Uterus (tissue), 4 donors: Measurements from ENCODE around the gene PRSS57. TPM values are rescaled to one million over a fixed set of nuclear protein-coding genes. Genes with fewer than 3 reads are reported as not detected.

ENCODE experiments used
- DNase-seq, 2 donors: peaks; one replicate each; pipeline ENCODE4 v3.0.0-alpha.2; 2019 to 2020
- H3K27ac ChIP-seq, 2 donors: fragments of 200-600 bp; sonication (generic); 1 replicate in 1 of 2; 2 replicates in 1 of 2; pipeline ENCODE4 v1.5.1; 2016 to 2018
- H3K27me3 ChIP-seq, 2 donors: fragments of 200-600 bp; sonication (generic); one replicate each; pipeline ENCODE4 v1.5.1; 2018 to 2019; ENCODE audit warnings: control low read depth in 1 of 2
- H3K36me3 ChIP-seq, 2 donors: fragments of 200-600 bp; sonication (generic); one replicate each; pipeline ENCODE4 v1.5.1; 2019; ENCODE audit warnings: control low read depth in 1 of 2
- H3K4me1 ChIP-seq, 2 donors: fragments of 200-600 bp; sonication (generic); one replicate each; pipeline ENCODE4 v1.5.1; 2018 to 2019; ENCODE audit warnings: control low read depth in 1 of 2
- H3K4me3 ChIP-seq, 2 donors: fragments of 200-600 bp; sonication (generic); 1 replicate in 1 of 2; 2 replicates in 1 of 2; pipeline ENCODE4 v1.5.1; 2018 to 2019; ENCODE audit warnings: mild to moderate bottlenecking in 1 of 2
- H3K9me3 ChIP-seq, 2 donors: fragments of 200-600 bp; sonication (generic); one replicate each; pipeline ENCODE4 v1.5.1; 2019; ENCODE audit warnings: control low read depth in 1 of 2
- CTCF ChIP-seq, 4 experiments: fragments of 200-600 bp in 2 of 4; fragments of 450-650 bp in 2 of 4; sonication (generic) in 2 of 4; IDR thresholded peaks; one replicate each; pipeline ENCODE4 v1.5.1; 2016 to 2019; ENCODE audit warnings: antibody characterized with exemption in 4 of 4, mild to moderate bottlenecking in 2 of 4, moderate library complexity in 1 of 4
- POLR2A ChIP-seq, 2 donors: fragments of 450-650 bp; IDR thresholded peaks; one replicate each; pipeline ENCODE4 v1.6.1; 2016; ENCODE audit warnings: antibody characterized with exemption in 2 of 2, mild to moderate bottlenecking in 1 of 2, moderate library complexity in 1 of 2
- intact Hi-C: fragments of 100-400 bp; cut with DNase I; formaldehyde crosslinking; loops from one replicate; pipeline ENCODE4 v1.15.1; 2023; ENCODE audit warnings: low total_unique reads
- total RNA-seq, 4 donors: library from RNA; depleted of rRNA in 3 of 4; stranded (reverse); fragments of >200 nt in 3 of 4; gene quantifications; one replicate each; pipeline versions ENCODE4 v1.1.0 to v1.2.4, GENCODE V29; 2014 to 2023
- donor health status: DM: yes; HTN: yes; CAD: no.

PRSS57 gene
- total RNA-seq, 4 donors from 2014 or later = not detected

GRCh38 chr19:657611-658010 is 37.6 kb downstream of the PRSS57 start:
- intact Hi-C loops = no loop called here
- Histone ChIP-seq H3K36me3 (no peaks in the 10 kb centered on the region), H3K27me3 (no peaks in the 10 kb centered on the region), H3K9me3 (no peaks in the 10 kb centered on the region), H3K27ac (no peak overlapping the region), H3K4me3 (no peak overlapping the region), H3K4me1 (peaks cover 0 to 39% of the 10 kb centered on the region in 2 donors)
- TF ChIP-seq POLR2A (IDR thresholded peaks at IDR 0.05) = no peak
- TF ChIP-seq CTCF (IDR thresholded peaks at IDR 0.05) = no peak
- DNase-seq = no peak

GRCh38 chr19:656751-657559 is 38.3 kb downstream of the PRSS57 start:
- Histone ChIP-seq H3K9me3 (no peaks in the 10 kb centered on the region), H3K4me1 (peaks cover 0 to 39% of the 10 kb centered on the region in 2 donors), H3K27me3 (no peaks in the 10 kb centered on the region), H3K36me3 (no peaks in the 10 kb centered on the region), H3K4me3 (no peak overlapping the region), H3K27ac (no peak overlapping the region)
- intact Hi-C loops = no loop called here
- TF ChIP-seq CTCF (IDR thresholded peaks at IDR 0.05) (no peak), POLR2A (IDR thresholded peaks at IDR 0.05) (no peak)
- DNase-seq = no peak

- DNase-seq = no peak
- intact Hi-C loops = no loop called here
- H3K36me3 ChIP-seq = no peaks in the 10 kb centered on the region
- no peak for TF ChIP-seq CTCF (IDR thresholded peaks at IDR 0.05)
- no peak for TF ChIP-seq POLR2A (IDR thresholded peaks at IDR 0.05)
- H3K27me3 ChIP-seq = no peaks in the 10 kb centered on the region
- H3K4me1 ChIP-seq = peaks cover 0 to 30% of the 10 kb centered on the region in 2 donors
- no peak overlapping the region for H3K27ac ChIP-seq
- H3K4me3 ChIP-seq = no peak overlapping the region
- H3K9me3 ChIP-seq = no peaks in the 10 kb centered on the region
Measured at GRCh38 chr19:655691-656090, 39.6 kb downstream of the PRSS57 start.

GRCh38 chr19:653425-653824 is 41.8 kb downstream of the PRSS57 start:
- no peak for DNase-seq
- Histone ChIP-seq H3K27ac (no peak overlapping the region), H3K4me3 (no peak overlapping the region), H3K9me3 (no peaks in the 10 kb centered on the region), H3K4me1 (peaks cover 0 to 13% of the 10 kb centered on the region in 2 donors), H3K27me3 (no peaks in the 10 kb centered on the region), H3K36me3 (no peaks in the 10 kb centered on the region)
- TF ChIP-seq CTCF (IDR thresholded peaks at IDR 0.05) (no peak), POLR2A (IDR thresholded peaks at IDR 0.05) (no peak)
- intact Hi-C loops = no loop called here

GRCh38 chr19:652467-653389 is 42.5 kb downstream of the PRSS57 start:
- intact Hi-C loops = no loop called here
- H3K36me3 ChIP-seq = no peaks in the 10 kb centered on the region
- TF ChIP-seq POLR2A (IDR thresholded peaks at IDR 0.05) (no peak), CTCF (IDR thresholded peaks at IDR 0.05) (no peak)
- no peaks in the 10 kb centered on the region for H3K9me3 ChIP-seq
- H3K27ac ChIP-seq = no peak overlapping the region
- H3K4me3 ChIP-seq = no peak overlapping the region
- H3K4me1 ChIP-seq = peaks cover 0 to 13% of the 10 kb centered on the region in 2 donors
- no peak for DNase-seq
- no peaks in the 10 kb centered on the region for H3K27me3 ChIP-seq
